Liver (tissue), 9 donors: ENCODE measurements around the gene TTC24. TPM values are rescaled to one million over a fixed set of nuclear protein-coding genes. Genes with fewer than 3 reads are reported as not detected.

Source experiments
- DNase-seq: peaks from one replicate; pipeline ENCODE4 v3.0.0-alpha.2; 2017; ENCODE audit warnings: low spot score
- H3K27ac ChIP-seq, 2 donors: one replicate each; pipeline ENCODE4 v1.7.0; 2013; ENCODE audit warnings: inconsistent platforms in 2 of 2, low read length in 2 of 2, control low read depth in 1 of 2, low read depth in 1 of 2, mild to moderate bottlenecking in 1 of 2
- H3K27me3 ChIP-seq, 4 donors: one replicate each; pipeline versions ENCODE4 v1.6.1 to v1.7.0; 2013; ENCODE audit warnings: low read length in 3 of 4, inconsistent platforms in 1 of 4, mild to moderate bottlenecking in 1 of 4, moderate library complexity in 1 of 4; ENCODE audit not compliant: control insufficient read depth in 4 of 4, insufficient read depth in 4 of 4
- H3K36me3 ChIP-seq, 4 donors: one replicate each; pipeline versions ENCODE4 v1.6.1 to v1.7.0; 2013; ENCODE audit warnings: low read length in 3 of 4, mild to moderate bottlenecking in 3 of 4, low read depth in 1 of 4, moderate library complexity in 1 of 4; ENCODE audit not compliant: control insufficient read depth in 4 of 4, insufficient read depth in 3 of 4
- H3K4me1 ChIP-seq, 4 donors: one replicate each; pipeline versions ENCODE4 v1.6.1 to v1.7.0; 2013; ENCODE audit warnings: low read length in 3 of 4, mild to moderate bottlenecking in 3 of 4, moderate library complexity in 1 of 4; ENCODE audit not compliant: control insufficient read depth in 4 of 4, insufficient read depth in 4 of 4
- H3K4me3 ChIP-seq, 3 donors: one replicate each; pipeline versions ENCODE4 v1.6.1 to v1.7.0; 2013; ENCODE audit warnings: low read length in 3 of 3, control low read depth in 1 of 3, low read depth in 1 of 3, mild to moderate bottlenecking in 1 of 3
- H3K9ac ChIP-seq, 2 donors: one replicate each; pipeline ENCODE4 v1.7.0; 2013; ENCODE audit warnings: low read length in 2 of 2, mild to moderate bottlenecking in 2 of 2, moderate library complexity in 2 of 2, control low read depth in 1 of 2, low read depth in 1 of 2
- H3K9me3 ChIP-seq, 4 donors: one replicate each; pipeline versions ENCODE4 v1.6.1 to v1.7.0; 2013; ENCODE audit warnings: low read length in 3 of 4; ENCODE audit not compliant: control insufficient read depth in 4 of 4
- ATF3 ChIP-seq: IDR thresholded peaks from 2 replicates; pipeline ENCODE4 v1.6.1; 2016; ENCODE audit warnings: antibody characterized with exemption
- EGR1 ChIP-seq, 2 donors: IDR thresholded peaks; 2 replicates each; pipeline ENCODE4 v1.6.1; 2016 to 2018; ENCODE audit warnings: antibody characterized with exemption in 2 of 2, low read depth in 2 of 2
- FOXA1 ChIP-seq: IDR thresholded peaks from 2 replicates; pipeline ENCODE4 v1.6.1; 2016; ENCODE audit warnings: antibody characterized with exemption
- GABPA ChIP-seq, 2 donors: IDR thresholded peaks in 1 of 2; conservative IDR thresholded peaks in 1 of 2; 2 replicates each; pipeline ENCODE4 v1.6.1; 2016; ENCODE audit warnings: antibody characterized with exemption in 2 of 2, mild to moderate bottlenecking in 1 of 2, moderate library complexity in 1 of 2
- HNF4A ChIP-seq, 2 donors: conservative IDR thresholded peaks; 2 replicates each; pipeline ENCODE4 v1.6.1; 2016; ENCODE audit warnings: antibody characterized with exemption in 2 of 2, mild to moderate bottlenecking in 2 of 2
- HNF4G ChIP-seq: IDR thresholded peaks from 2 replicates; pipeline ENCODE4 v1.6.1; 2016; ENCODE audit warnings: antibody characterized with exemption
- JUND ChIP-seq, 2 donors: IDR thresholded peaks; 2 replicates each; pipeline ENCODE4 v1.6.1; 2016; ENCODE audit warnings: antibody characterized with exemption in 2 of 2
- NR2F2 ChIP-seq: IDR thresholded peaks from 2 replicates; pipeline ENCODE4 v1.6.1; 2016; ENCODE audit warnings: antibody characterized with exemption
- RAD21 ChIP-seq, 2 donors: IDR thresholded peaks; 2 replicates each; pipeline ENCODE4 v1.6.1; 2016; ENCODE audit warnings: antibody characterized with exemption in 2 of 2, mild to moderate bottlenecking in 2 of 2
- RXRA ChIP-seq, 2 donors: IDR thresholded peaks; 2 replicates each; pipeline ENCODE4 v1.6.1; 2017 to 2018; ENCODE audit warnings: antibody characterized with exemption in 2 of 2, mild to moderate bottlenecking in 1 of 2
- SP1 ChIP-seq: IDR thresholded peaks from 2 replicates; pipeline ENCODE4 v1.6.1; 2018; ENCODE audit warnings: antibody characterized with exemption, mild to moderate bottlenecking
- TAF1 ChIP-seq: conservative IDR thresholded peaks from 2 replicates; pipeline ENCODE4 v1.6.1; 2016; ENCODE audit warnings: antibody characterized with exemption, mild to moderate bottlenecking
- YY1 ChIP-seq: IDR thresholded peaks from 2 replicates; pipeline ENCODE4 v1.6.1; 2016; ENCODE audit warnings: antibody characterized with exemption, mild to moderate bottlenecking
- ZBTB33 ChIP-seq: IDR thresholded peaks from 2 replicates; pipeline ENCODE4 v1.6.1; 2016; ENCODE audit warnings: antibody characterized with exemption
- WGBS: extraction: QIAGEN DNeasy Blood & Tissue Kit; methylation state at CpG from one replicate; pipeline ENCODE4 v1.1.7; 2013; 5-methylcytosine and 5-hydroxymethylcytosine counted together
- polyA plus RNA-seq, 2 donors: library from polyadenylated mRNA; stranded (reverse) in 1 of 2; unstranded in 1 of 2; fragments of 200-250 nt in 1 of 2; fragments of >200 nt in 1 of 2; fragmentation: Nextera tagmentation in 1 of 2; extraction: Ambion mirVana in 1 of 2; gene quantifications; one replicate each; pipeline versions ENCODE4 v1.2.1 to v1.2.3, GENCODE V29; 2013 to 2015
- total RNA-seq, 2 donors: library from RNA; depleted of rRNA; stranded (reverse); fragments of >200 nt; gene quantifications; one replicate each; pipeline ENCODE4 v1.2.3, GENCODE V29; 2014
- TF ChIP-seq, protein P1 (sequence below): IDR thresholded peaks from 2 replicates; pipeline ENCODE4 v1.6.1; 2016; ENCODE audit warnings: antibody characterized with exemption, mild to moderate bottlenecking
- TF ChIP-seq, protein P2 (sequence below): IDR thresholded peaks from 2 replicates; pipeline ENCODE4 v1.6.1; 2016; ENCODE audit warnings: antibody characterized with exemption
- donor health status: healthy.
- donor health status: healthy.
- donor health status: healthy.
- donor health status: healthy.
- donor health status: healthy.

TTC24 gene
- total and polyA plus RNA-seq, 4 donors, result 0.08 to 0.14 (median 0.10) TPM; not detected in 1

DNA sequence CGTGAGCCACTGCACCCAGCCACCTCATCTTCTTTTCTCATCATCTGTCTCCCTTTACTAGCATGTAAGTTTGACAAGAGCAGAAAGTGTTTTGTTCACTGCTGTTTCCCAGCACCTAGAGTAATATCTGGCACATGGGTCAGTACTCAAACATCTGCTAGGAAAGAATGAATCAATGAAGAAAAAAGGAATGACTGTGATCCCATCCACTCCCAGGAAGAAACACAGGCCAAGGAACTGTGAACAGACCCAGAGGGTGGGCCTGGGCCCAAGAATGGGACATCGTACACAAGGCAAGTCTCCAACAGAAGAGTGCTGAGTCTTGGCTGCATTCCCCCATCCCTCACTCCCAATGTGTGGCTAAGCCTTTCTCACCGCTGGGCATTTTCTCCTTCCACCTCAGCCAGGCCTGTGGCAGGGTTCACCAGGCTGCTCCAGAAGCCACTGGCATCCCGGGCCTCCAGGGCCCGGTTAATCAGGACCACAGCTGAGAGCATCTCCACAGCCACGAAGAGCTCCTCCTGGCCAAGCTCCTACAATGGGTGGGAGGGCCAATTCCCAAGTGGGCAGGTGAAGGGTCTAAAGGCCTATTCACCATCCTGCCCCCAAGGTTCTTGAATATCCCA lies 25.6 kb upstream of the TTC24 start:
- TF ChIP-seq HNF4G (no peak), RXRA (IDR thresholded peaks at IDR 0.05) (no peak), NR2F2 (no peak), JUND (IDR thresholded peaks at IDR 0.05) (no peak), RAD21 (IDR thresholded peaks at IDR 0.05) (no peak), EGR1 (IDR thresholded peaks at IDR 0.05; ENCODE audit: low read depth in 2 of 2) (no peak), ATF3 (no peak), SP1 (no peak), ZBTB33 (no peak), TAF1 (no peak), YY1 (no peak), GABPA (IDR thresholded peaks at IDR 0.05 in 1 of 2, conservative IDR thresholded peaks at IDR 0.05 in 1 of 2) (no peak)
- TF ChIP-seq, protein P1, sequence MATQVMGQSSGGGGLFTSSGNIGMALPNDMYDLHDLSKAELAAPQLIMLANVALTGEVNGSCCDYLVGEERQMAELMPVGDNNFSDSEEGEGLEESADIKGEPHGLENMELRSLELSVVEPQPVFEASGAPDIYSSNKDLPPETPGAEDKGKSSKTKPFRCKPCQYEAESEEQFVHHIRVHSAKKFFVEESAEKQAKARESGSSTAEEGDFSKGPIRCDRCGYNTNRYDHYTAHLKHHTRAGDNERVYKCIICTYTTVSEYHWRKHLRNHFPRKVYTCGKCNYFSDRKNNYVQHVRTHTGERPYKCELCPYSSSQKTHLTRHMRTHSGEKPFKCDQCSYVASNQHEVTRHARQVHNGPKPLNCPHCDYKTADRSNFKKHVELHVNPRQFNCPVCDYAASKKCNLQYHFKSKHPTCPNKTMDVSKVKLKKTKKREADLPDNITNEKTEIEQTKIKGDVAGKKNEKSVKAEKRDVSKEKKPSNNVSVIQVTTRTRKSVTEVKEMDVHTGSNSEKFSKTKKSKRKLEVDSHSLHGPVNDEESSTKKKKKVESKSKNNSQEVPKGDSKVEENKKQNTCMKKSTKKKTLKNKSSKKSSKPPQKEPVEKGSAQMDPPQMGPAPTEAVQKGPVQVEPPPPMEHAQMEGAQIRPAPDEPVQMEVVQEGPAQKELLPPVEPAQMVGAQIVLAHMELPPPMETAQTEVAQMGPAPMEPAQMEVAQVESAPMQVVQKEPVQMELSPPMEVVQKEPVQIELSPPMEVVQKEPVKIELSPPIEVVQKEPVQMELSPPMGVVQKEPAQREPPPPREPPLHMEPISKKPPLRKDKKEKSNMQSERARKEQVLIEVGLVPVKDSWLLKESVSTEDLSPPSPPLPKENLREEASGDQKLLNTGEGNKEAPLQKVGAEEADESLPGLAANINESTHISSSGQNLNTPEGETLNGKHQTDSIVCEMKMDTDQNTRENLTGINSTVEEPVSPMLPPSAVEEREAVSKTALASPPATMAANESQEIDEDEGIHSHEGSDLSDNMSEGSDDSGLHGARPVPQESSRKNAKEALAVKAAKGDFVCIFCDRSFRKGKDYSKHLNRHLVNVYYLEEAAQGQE, result no peak
- TF ChIP-seq, protein P2, sequence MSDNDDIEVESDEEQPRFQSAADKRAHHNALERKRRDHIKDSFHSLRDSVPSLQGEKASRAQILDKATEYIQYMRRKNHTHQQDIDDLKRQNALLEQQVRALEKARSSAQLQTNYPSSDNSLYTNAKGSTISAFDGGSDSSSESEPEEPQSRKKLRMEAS, result no peak
- H3K27me3 ChIP-seq, result no peaks in the 10 kb centered on the region
- H3K27ac ChIP-seq, result no peak overlapping the region
- no peaks in the 10 kb centered on the region for H3K36me3 ChIP-seq
- no peaks in the 10 kb centered on the region for H3K9me3 ChIP-seq
- DNase-seq, result no peak
- no peak overlapping the region for H3K4me3 ChIP-seq
- 97% methylated on average over 6 of the region's 6 CpGs for WGBS
- H3K9ac ChIP-seq, result no peak overlapping the region
- H3K4me1 ChIP-seq, result no peaks in the 10 kb centered on the region

- DNase-seq, result no peak
- no peaks in the 10 kb centered on the region for H3K4me1 ChIP-seq
- WGBS, result 82% methylated on average over 8 of the region's 8 CpGs
- no peak overlapping the region for H3K4me3 ChIP-seq
- TF ChIP-seq HNF4A (conservative IDR thresholded peaks at IDR 0.05) (no peak), FOXA1 (no peak), RAD21 (IDR thresholded peaks at IDR 0.05) (no peak), SP1 (no peak), ATF3 (no peak), EGR1 (IDR thresholded peaks at IDR 0.05; ENCODE audit: low read depth in 2 of 2) (no peak), JUND (IDR thresholded peaks at IDR 0.05) (no peak), ZBTB33 (no peak), RXRA (IDR thresholded peaks at IDR 0.05) (no peak), TAF1 (no peak), YY1 (no peak)
- TF ChIP-seq, protein P2, result no peak
- TF ChIP-seq, protein P1, result no peak
- no peaks in the 10 kb centered on the region for H3K36me3 ChIP-seq
- H3K9me3 ChIP-seq, result no peaks in the 10 kb centered on the region
- no peak overlapping the region for H3K27ac ChIP-seq
- H3K27me3 ChIP-seq, result no peaks in the 10 kb centered on the region
- H3K9ac ChIP-seq, result no peak overlapping the region
Measured at GRCh38 chr1:156554971-156555370, 24.6 kb upstream of the TTC24 start.
